ENCODE data around the gene FAM50B. TPM values are rescaled to one million over a fixed set of nuclear protein-coding genes. Genes with fewer than 3 reads are reported as not detected.

FAM50B gene
- total and polyA plus RNA-seq, 2 of the 13 experiments (the other 11 are each of a cell fraction or from before 2014, with no cell fraction given), result 0.05 TPM; not detected in 1

DNA sequence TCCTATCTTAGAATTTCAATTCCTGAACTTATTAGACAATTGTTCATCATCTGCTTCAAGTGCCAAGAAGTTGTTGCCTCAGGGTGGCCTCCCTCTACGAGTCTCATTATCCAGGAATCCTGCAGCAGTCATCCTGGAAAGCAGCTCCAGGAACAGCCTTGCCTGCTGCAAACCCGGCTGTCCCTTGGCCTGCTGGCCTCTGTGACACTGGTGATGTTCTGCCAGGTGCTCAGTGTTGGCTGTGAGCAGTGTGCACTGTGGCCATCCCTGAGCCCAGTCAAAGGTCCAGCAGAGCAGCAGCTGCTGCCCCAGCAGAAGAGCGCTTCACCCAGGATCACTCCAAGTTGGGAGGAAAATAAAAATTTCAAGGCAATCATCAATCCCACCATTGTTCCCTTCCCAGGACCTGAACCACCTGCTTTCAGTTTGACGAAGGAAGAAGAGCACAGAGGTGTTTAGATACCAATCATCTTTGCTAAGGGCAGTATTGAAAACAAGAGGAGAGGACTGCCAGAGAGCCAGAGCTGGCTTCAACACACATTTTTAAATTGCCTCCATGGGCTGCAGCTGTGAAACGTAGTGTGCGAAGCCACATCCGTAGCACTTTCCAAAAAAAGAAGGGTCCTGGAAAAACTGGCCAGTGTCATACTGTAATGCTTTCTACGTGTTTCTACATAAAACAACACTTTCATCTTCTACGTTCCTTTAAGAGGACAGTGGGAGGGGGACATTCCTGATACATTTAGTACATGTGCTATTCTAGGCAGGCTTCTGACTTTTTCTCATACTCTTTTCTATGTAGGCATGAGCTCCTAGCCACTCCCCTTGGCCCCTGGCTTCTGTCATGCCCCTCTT lies 7.2 kb upstream of the FAM50B start (continued):
- TF ChIP-seq SOX13 (IDR thresholded peaks at IDR 0.05) (no peak), SOX13 (CRISPR knock-in tag; conservative IDR thresholded peaks at IDR 0.05 in 1 of 2, IDR thresholded peaks at IDR 0.05 in 1 of 2) (no peak), TBL1XR1 (IDR thresholded peaks at IDR 0.05; ENCODE audit: borderline replicate concordance, low read length, partially characterized antibody) (peak; percentile 39), GATA4 (IDR thresholded peaks at IDR 0.05; ENCODE audit: borderline replicate concordance, low read depth) (no peak), ZNF549 (CRISPR knock-in tag; IDR thresholded peaks at IDR 0.05) (no peak), MYC (CRISPR knock-in tag; IDR thresholded peaks at IDR 0.05; ENCODE audit: borderline replicate concordance) (peak; percentile 39; the same call in 1 of the 2 replicates), TARDBP (CRISPR knock-in tag; IDR thresholded peaks at IDR 0.05) (no peak), ZNF451 (CRISPR knock-in tag; IDR thresholded peaks at IDR 0.05) (no peak), ZSCAN30 (CRISPR knock-in tag; IDR thresholded peaks at IDR 0.05) (no peak), SNAI1 (CRISPR knock-in tag; IDR thresholded peaks at IDR 0.05; ENCODE audit: borderline replicate concordance) (no peak), RFXAP (CRISPR knock-in tag; IDR thresholded peaks at IDR 0.05; ENCODE audit: borderline replicate concordance) (0 out of 2 replicates have a peak, but pooled peaks have one; percentile 27), ZKSCAN5 (CRISPR knock-in tag; IDR thresholded peaks at IDR 0.05) (no peak), ZNF441 (CRISPR knock-in tag; IDR thresholded peaks at IDR 0.05; ENCODE audit: borderline replicate concordance) (no peak; the same call in 1 of the 2 replicates), PHF21A (CRISPR knock-in tag; IDR thresholded peaks at IDR 0.05) (no peak), ATAD3A (CRISPR knock-in tag; IDR thresholded peaks at IDR 0.05) (no peak), ZNF550 (CRISPR knock-in tag; IDR thresholded peaks at IDR 0.05; ENCODE audit: borderline replicate concordance) (0 out of 2 replicates have a peak, but pooled peaks have one; percentile 60), FOXC1 (CRISPR knock-in tag; IDR thresholded peaks at IDR 0.05; ENCODE audit: borderline replicate concordance) (0 out of 2 replicates have a peak, but pooled peaks have one; percentile 2)
- TF ChIP-seq, protein P1, sequence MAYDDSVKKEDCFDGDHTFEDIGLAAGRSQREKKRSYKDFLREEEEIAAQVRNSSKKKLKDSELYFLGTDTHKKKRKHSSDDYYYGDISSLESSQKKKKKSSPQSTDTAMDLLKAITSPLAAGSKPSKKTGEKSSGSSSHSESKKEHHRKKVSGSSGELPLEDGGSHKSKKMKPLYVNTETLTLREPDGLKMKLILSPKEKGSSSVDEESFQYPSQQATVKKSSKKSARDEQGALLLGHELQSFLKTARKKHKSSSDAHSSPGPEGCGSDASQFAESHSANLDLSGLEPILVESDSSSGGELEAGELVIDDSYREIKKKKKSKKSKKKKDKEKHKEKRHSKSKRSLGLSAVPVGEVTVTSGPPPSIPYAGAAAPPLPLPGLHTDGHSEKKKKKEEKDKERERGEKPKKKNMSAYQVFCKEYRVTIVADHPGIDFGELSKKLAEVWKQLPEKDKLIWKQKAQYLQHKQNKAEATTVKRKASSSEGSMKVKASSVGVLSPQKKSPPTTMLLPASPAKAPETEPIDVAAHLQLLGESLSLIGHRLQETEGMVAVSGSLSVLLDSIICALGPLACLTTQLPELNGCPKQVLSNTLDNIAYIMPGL (CRISPR knock-in tag; IDR thresholded peaks at IDR 0.05; ENCODE audit: borderline replicate concordance in 1 of 2, low read depth in 1 of 2), result no peak
- TF ChIP-seq, protein P2, sequence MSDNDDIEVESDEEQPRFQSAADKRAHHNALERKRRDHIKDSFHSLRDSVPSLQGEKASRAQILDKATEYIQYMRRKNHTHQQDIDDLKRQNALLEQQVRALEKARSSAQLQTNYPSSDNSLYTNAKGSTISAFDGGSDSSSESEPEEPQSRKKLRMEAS (IDR thresholded peaks at IDR 0.05), result peak; percentile 63; the same call in 1 of the 2 replicates
- TF ChIP-seq, protein P3, sequence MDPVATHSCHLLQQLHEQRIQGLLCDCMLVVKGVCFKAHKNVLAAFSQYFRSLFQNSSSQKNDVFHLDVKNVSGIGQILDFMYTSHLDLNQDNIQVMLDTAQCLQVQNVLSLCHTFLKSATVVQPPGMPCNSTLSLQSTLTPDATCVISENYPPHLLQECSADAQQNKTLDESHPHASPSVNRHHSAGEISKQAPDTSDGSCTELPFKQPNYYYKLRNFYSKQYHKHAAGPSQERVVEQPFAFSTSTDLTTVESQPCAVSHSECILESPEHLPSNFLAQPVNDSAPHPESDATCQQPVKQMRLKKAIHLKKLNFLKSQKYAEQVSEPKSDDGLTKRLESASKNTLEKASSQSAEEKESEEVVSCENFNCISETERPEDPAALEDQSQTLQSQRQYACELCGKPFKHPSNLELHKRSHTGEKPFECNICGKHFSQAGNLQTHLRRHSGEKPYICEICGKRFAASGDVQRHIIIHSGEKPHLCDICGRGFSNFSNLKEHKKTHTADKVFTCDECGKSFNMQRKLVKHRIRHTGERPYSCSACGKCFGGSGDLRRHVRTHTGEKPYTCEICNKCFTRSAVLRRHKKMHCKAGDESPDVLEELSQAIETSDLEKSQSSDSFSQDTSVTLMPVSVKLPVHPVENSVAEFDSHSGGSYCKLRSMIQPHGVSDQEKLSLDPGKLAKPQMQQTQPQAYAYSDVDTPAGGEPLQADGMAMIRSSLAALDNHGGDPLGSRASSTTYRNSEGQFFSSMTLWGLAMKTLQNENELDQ (CRISPR knock-in tag; IDR thresholded peaks at IDR 0.05; ENCODE audit: borderline replicate concordance), result no peak
- TF ChIP-seq, protein P4, sequence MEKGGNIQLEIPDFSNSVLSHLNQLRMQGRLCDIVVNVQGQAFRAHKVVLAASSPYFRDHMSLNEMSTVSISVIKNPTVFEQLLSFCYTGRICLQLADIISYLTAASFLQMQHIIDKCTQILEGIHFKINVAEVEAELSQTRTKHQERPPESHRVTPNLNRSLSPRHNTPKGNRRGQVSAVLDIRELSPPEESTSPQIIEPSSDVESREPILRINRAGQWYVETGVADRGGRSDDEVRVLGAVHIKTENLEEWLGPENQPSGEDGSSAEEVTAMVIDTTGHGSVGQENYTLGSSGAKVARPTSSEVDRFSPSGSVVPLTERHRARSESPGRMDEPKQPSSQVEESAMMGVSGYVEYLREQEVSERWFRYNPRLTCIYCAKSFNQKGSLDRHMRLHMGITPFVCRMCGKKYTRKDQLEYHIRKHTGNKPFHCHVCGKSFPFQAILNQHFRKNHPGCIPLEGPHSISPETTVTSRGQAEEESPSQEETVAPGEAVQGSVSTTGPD (CRISPR knock-in tag; IDR thresholded peaks at IDR 0.05), result no peak
- TF ChIP-seq, protein P5, sequence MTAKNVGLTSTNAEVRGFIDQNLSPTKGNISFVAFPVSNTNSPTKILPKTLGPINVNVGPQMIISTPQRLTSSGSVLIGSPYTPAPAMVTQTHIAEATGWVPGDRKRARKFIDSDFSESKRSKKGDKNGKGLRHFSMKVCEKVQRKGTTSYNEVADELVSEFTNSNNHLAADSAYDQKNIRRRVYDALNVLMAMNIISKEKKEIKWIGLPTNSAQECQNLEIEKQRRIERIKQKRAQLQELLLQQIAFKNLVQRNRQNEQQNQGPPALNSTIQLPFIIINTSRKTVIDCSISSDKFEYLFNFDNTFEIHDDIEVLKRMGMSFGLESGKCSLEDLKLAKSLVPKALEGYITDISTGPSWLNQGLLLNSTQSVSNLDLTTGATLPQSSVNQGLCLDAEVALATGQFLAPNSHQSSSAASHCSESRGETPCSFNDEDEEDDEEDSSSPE (CRISPR knock-in tag; IDR thresholded peaks at IDR 0.05), result no peak

All from HepG2 (cell line).